A673 (cell line): Measurements from ENCODE around the gene SYNE1. TPM values are rescaled to one million over a fixed set of nuclear protein-coding genes. Genes with fewer than 3 reads are reported as not detected.

Source experiments
- BruUV-seq: library from RNA; stranded (reverse); fragments of 400-500 nt; replicated peaks from 2 replicates; lab custom pipeline; 2021; lab: Mats Ljungman, UMichigan
- CTCF ChIA-PET: fragments of 300-600 bp; sonication (Branson Sonifier 250); formaldehyde crosslinking; loops from one replicate; lab custom pipeline; 2022; ENCODE audit warnings: antibody characterized with exemption; lab: Charles Lee
- POLR2A ChIA-PET: fragments of 300-600 bp; sonication (Branson Sonifier 250); formaldehyde crosslinking; loops from one replicate; lab custom pipeline; 2022; ENCODE audit warnings: antibody characterized with exemption; ENCODE audit not compliant: low non-redundant PET; lab: Charles Lee
- DNase-seq: peaks from one replicate; pipeline ENCODE4 v3.0.0-alpha.2; 2015; ENCODE audit warnings: low spot score
- H3K27ac ChIP-seq: fragments of 200-600 bp; sonication (generic); 2 replicates; pipeline ENCODE4 v1.5.1; 2016; ENCODE audit warnings: mixed run types, low read depth, mild to moderate bottlenecking, mixed read lengths, antibody characterized with exemption, low read length; ENCODE audit not compliant: poor library complexity, severe bottlenecking
- H3K27me3 ChIP-seq: fragments of 200-600 bp; sonication (generic); replicated peaks from 2 replicates; pipeline ENCODE4 v1.6.1; 2017; ENCODE audit warnings: mixed run types, low read depth, mild to moderate bottlenecking, mixed read lengths, antibody characterized with exemption, low read length; ENCODE audit not compliant: insufficient read depth, poor library complexity
- H3K36me3 ChIP-seq: fragments of 200-600 bp; sonication (generic); 2 replicates; pipeline ENCODE4 v1.6.1; 2016; ENCODE audit warnings: mixed run types, mild to moderate bottlenecking, mixed read lengths, antibody characterized with exemption, low read length; ENCODE audit not compliant: insufficient read depth, poor library complexity, severe bottlenecking
- H3K4me1 ChIP-seq: fragments of 200-600 bp; sonication (generic); 2 replicates; pipeline ENCODE4 v1.6.1; 2017; ENCODE audit warnings: mixed run types, mild to moderate bottlenecking, mixed read lengths, antibody characterized with exemption, low read length; ENCODE audit not compliant: insufficient read depth, poor library complexity, severe bottlenecking
- H3K4me3 ChIP-seq: fragments of 200-600 bp; sonication (generic); 2 replicates; pipeline ENCODE4 v1.5.1; 2016; ENCODE audit warnings: low read depth, mixed run types, mild to moderate bottlenecking, mixed read lengths, low read length; ENCODE audit not compliant: poor library complexity, severe bottlenecking
- H3K9me3 ChIP-seq: fragments of 200-600 bp; sonication (generic); 2 replicates; pipeline ENCODE4 v1.6.1; 2016; ENCODE audit warnings: mixed run types, low read depth, mild to moderate bottlenecking, mixed read lengths, antibody characterized with exemption, low read length; ENCODE audit not compliant: poor library complexity, severe bottlenecking
- CTCF ChIP-seq: fragments of 300-800, 200-600 bp; sonication (generic); conservative IDR thresholded peaks from 2 replicates; pipeline ENCODE4 v1.5.1; 2017; ENCODE audit warnings: low read depth, mild to moderate bottlenecking, antibody characterized with exemption, low read length, moderate library complexity, mixed read lengths
- EZH2 ChIP-seq: fragments of 200-600 bp; sonication (generic); IDR thresholded peaks from 2 replicates; pipeline ENCODE4 v1.6.1; 2017; ENCODE audit warnings: borderline replicate concordance, low read depth, mild to moderate bottlenecking, mixed read lengths, antibody characterized with exemption, low read length; ENCODE audit not compliant: poor library complexity, severe bottlenecking
- intact Hi-C: fragments of 100-400 bp; cut with micrococcal nuclease; formaldehyde crosslinking; loops from one replicate; pipeline ENCODE4 v1.10.0; 2022; ENCODE audit not compliant: unreplicated experiment
- total RNA-seq: library from RNA; stranded (reverse); gene quantifications from 2 replicates; pipeline ENCODE4 v1.2.3, GENCODE V29; 2021

The SYNE1 gene
- total RNA-seq, 1 experiment from 2014 or later = 12.1 TPM

GRCh38 chr6:152399399-152399798 is 237.8 kb downstream of the SYNE1 start:
- Histone ChIP-seq H3K27me3 (no peaks in the 10 kb centered on the region), H3K4me3 (no peak overlapping the region), H3K36me3 (no peaks in the 10 kb centered on the region), H3K9me3 (no peaks in the 10 kb centered on the region), H3K27ac (no peak overlapping the region), H3K4me1 (no peaks in the 10 kb centered on the region)
- DNase-seq = no peak
- intact Hi-C loops = no loop called here
- POLR2A ChIA-PET = no interaction called here
- no TSS peak for BruUV-seq
- TF ChIP-seq EZH2 (no peak), CTCF (no peak)
- CTCF ChIA-PET = no interaction called here

- Histone ChIP-seq H3K9me3 (no peaks in the 10 kb centered on the region), H3K4me3 (no peak overlapping the region), H3K27me3 (no peaks in the 10 kb centered on the region), H3K4me1 (no peaks in the 10 kb centered on the region), H3K36me3 (no peaks in the 10 kb centered on the region), H3K27ac (no peak overlapping the region)
- ChIA-PET CTCF (no interaction called here), POLR2A (no interaction called here)
- no peak for DNase-seq
- TF ChIP-seq EZH2 = no peak
- no TSS peak for BruUV-seq
- intact Hi-C loops = no loop called here
Measured at GRCh38 chr6:152398993-152399392, 238.2 kb downstream of the SYNE1 start.

GRCh38 chr6:152398316-152398715 is 238.8 kb downstream of the SYNE1 start:
- no peaks in the 10 kb centered on the region for H3K9me3 ChIP-seq
- no peak for DNase-seq
- no peak overlapping the region for H3K27ac ChIP-seq
- no peak overlapping the region for H3K4me3 ChIP-seq
- H3K4me1 ChIP-seq = no peaks in the 10 kb centered on the region
- no peaks in the 10 kb centered on the region for H3K36me3 ChIP-seq
- no TSS peak for BruUV-seq
- H3K27me3 ChIP-seq = no peaks in the 10 kb centered on the region
- CTCF ChIA-PET = no interaction called here
- POLR2A ChIA-PET = interaction anchor here (0.6 kb wide), 1 partner anchor 1503 kb away, joined by 5 read pairs; no protein-coding TSS in a partner anchor
- TF ChIP-seq EZH2 (no peak), CTCF (no peak)
- intact Hi-C loops = no loop called here

GRCh38 chr6:152394303-152394702 is 242.9 kb downstream of the SYNE1 start:
- no TSS peak for BruUV-seq
- POLR2A ChIA-PET = no interaction called here
- Histone ChIP-seq H3K9me3 (no peaks in the 10 kb centered on the region), H3K36me3 (no peaks in the 10 kb centered on the region), H3K27me3 (no peaks in the 10 kb centered on the region), H3K4me3 (no peak overlapping the region), H3K27ac (no peak overlapping the region), H3K4me1 (no peaks in the 10 kb centered on the region)
- intact Hi-C loops = no loop called here
- CTCF ChIA-PET = no interaction called here
- DNase-seq = no peak
- TF ChIP-seq CTCF (no peak), EZH2 (no peak)
